Keratinocyte (primary cell): Measurements from ENCODE around the gene ARMH3.

Source experiments
- CTCF ChIP-seq, 3 experiments: IDR thresholded peaks in 1 of 3; conservative IDR thresholded peaks in 1 of 3; optimal IDR thresholded peaks in 1 of 3; 2 replicates in 2 of 3; 3 replicates in 1 of 3; pipeline versions ENCODE3 to v1.5.1; 2011; ENCODE audit warnings: low read length in 3 of 3, mild to moderate bottlenecking in 3 of 3, moderate library complexity in 2 of 3, control low read depth in 1 of 3, inconsistent platforms in 1 of 3; ENCODE audit not compliant: insufficient read depth in 2 of 3; ENCODE audit errors: extremely low read depth in 1 of 3
- EZH2 ChIP-seq: IDR thresholded peaks from one replicate; pipeline ENCODE4 v1.6.1; 2012; ENCODE audit warnings: inconsistent platforms, mild to moderate bottlenecking, low read length, moderate library complexity

- TF ChIP-seq CTCF (optimal IDR thresholded peaks at IDR 0.05 in 1 of 3, IDR thresholded peaks at IDR 0.05 in 1 of 3, conservative IDR thresholded peaks at IDR 0.05 in 1 of 3; ENCODE audit: extremely low read depth in 1 of 3, insufficient read depth in 2 of 3, low read length in 3 of 3) (no peak), EZH2 (no peak)
Measured at GRCh38 chr10:101968940-101969321, 87.0 kb downstream of the ARMH3 start.
